K562 (cell line): Measurements from ENCODE around the gene LIMS2. TPM values are rescaled to one million over a fixed set of nuclear protein-coding genes. Genes with fewer than 3 reads are reported as not detected.

Experiments
- ATAC-seq: fragments of 200-7000 bp; cut with Tn5 transposase; 3 replicates; pipeline ENCODE4 v1.9.1; 2020; ENCODE audit warnings: moderate library complexity
- BruUV-seq: library from RNA; stranded (reverse); fragments of 400-500 nt; replicated peaks from 2 replicates; lab custom pipeline; 2021; lab: Mats Ljungman, UMichigan
- CTCF ChIA-PET: fragments of 300-600 bp; formaldehyde crosslinking; extraction: SDS; loops from one replicate; lab custom pipeline; 2021; ENCODE audit warnings: low intra/inter-chr PET ratio; lab: Yijun Ruan, JAX
- POLR2A ChIA-PET: fragments of 300-600, 350-650 bp; sonication (Branson Sonifier 250); formaldehyde crosslinking; extraction: SDS; loops from one replicate; lab custom pipeline; 2021; ENCODE audit warnings: antibody characterized with exemption, inconsistent platforms; lab: Yijun Ruan, JAX
- DNase-seq, 4 experiments: peaks; one replicate each; pipeline versions ENCODE4 v3.0.0 to v3.0.0-alpha.2; 2011 to 2018; ENCODE audit warnings: low spot score in 3 of 4, mixed read lengths in 3 of 4; ENCODE audit errors: extremely low read depth in 1 of 4
- FAIRE-seq: peaks from 2 replicates; lab custom pipeline; 2011; peaks lifted over from hg19 to GRCh38; lab: Jason Lieb, UNC
- H2AFZ ChIP-seq: 2 replicates; pipeline ENCODE4 v1.6.0; 2011; ENCODE audit warnings: low read depth, low read length, control low read depth, inconsistent platforms
- H3K27ac ChIP-seq: fragments of 200-600 bp; 3 replicates; pipeline ENCODE4 v1.8.0; 2011; ENCODE audit warnings: low read depth, mild to moderate bottlenecking, control low read depth, inconsistent platforms, low read length, moderate library complexity, mixed read lengths; ENCODE audit errors: extremely low read depth
- H3K27me3 ChIP-seq, 2 experiments: fragments of 300-600 bp in 1 of 2; 2 replicates in 1 of 2; 3 replicates in 1 of 2; pipeline versions ENCODE4 v1.6.0 to v1.8.0; 2011; ENCODE audit warnings: inconsistent platforms in 2 of 2, low read length in 2 of 2, mild to moderate bottlenecking in 1 of 2, mixed read lengths in 1 of 2, moderate library complexity in 1 of 2; ENCODE audit not compliant: control insufficient read depth in 2 of 2, insufficient read depth in 2 of 2
- H3K36me3 ChIP-seq: fragments of 300-600 bp; 3 replicates; pipeline ENCODE4 v1.8.0; 2011; ENCODE audit warnings: mild to moderate bottlenecking, low read length, inconsistent platforms; ENCODE audit not compliant: control insufficient read depth, insufficient read depth
- H3K4me1 ChIP-seq, 2 experiments: fragments of 200-600 bp in 1 of 2; replicated peaks in 1 of 2; 2 replicates in 1 of 2; 3 replicates in 1 of 2; pipeline versions ENCODE4 v1.5.1 to v1.8.0; 2011; ENCODE audit warnings: inconsistent platforms in 2 of 2, low read length in 2 of 2, mild to moderate bottlenecking in 1 of 2, mixed read lengths in 1 of 2, moderate library complexity in 1 of 2; ENCODE audit not compliant: control insufficient read depth in 2 of 2, insufficient read depth in 2 of 2
- H3K4me2 ChIP-seq: 2 replicates; pipeline ENCODE4 v1.6.1; 2011; ENCODE audit warnings: low read length, control low read depth, inconsistent platforms, mixed read lengths; ENCODE audit not compliant: insufficient read depth
- H3K4me3 ChIP-seq: fragments of 200-600 bp; sonication (generic), shearing (Covaris generic); 2 replicates; pipeline ENCODE4 v1.5.1; 2016; ENCODE audit warnings: control low read depth, inconsistent platforms
- H3K79me2 ChIP-seq: fragments of 200-600 bp; 3 replicates; pipeline ENCODE4 v1.8.0; 2011; ENCODE audit warnings: low read length, inconsistent platforms; ENCODE audit not compliant: control insufficient read depth, insufficient read depth
- H3K9ac ChIP-seq, 2 experiments: 2 replicates each; pipeline versions ENCODE4 v1.6.0 to v1.6.1; 2011; ENCODE audit warnings: low read depth in 2 of 2, low read length in 2 of 2, control low read depth in 1 of 2, inconsistent platforms in 1 of 2, mild to moderate bottlenecking in 1 of 2, mixed read lengths in 1 of 2; ENCODE audit not compliant: insufficient read depth in 1 of 2
- H3K9me1 ChIP-seq: one replicate; pipeline ENCODE4 v1.6.0; 2011; ENCODE audit warnings: inconsistent platforms, mild to moderate bottlenecking, low read length, moderate library complexity; ENCODE audit not compliant: control insufficient read depth, insufficient read depth
- H3K9me3 ChIP-seq: replicated peaks from 2 replicates; pipeline ENCODE4 v1.5.1; 2011; ENCODE audit warnings: low read depth, low read length, inconsistent platforms; ENCODE audit not compliant: control insufficient read depth, insufficient read depth
- H4K20me1 ChIP-seq: replicated peaks from 2 replicates; pipeline ENCODE4 v1.6.1; 2011; ENCODE audit warnings: low read length, inconsistent platforms, mixed read lengths; ENCODE audit not compliant: control insufficient read depth, insufficient read depth
- TARDBP ChIP-seq: fragments of 450-650 bp; IDR thresholded peaks from 2 replicates; pipeline ENCODE4 v1.6.1; 2016
- ZNF253 ChIP-seq: fragments of 250-450 bp; sonication (Bioruptor Pico); conservative IDR thresholded peaks from 2 replicates; pipeline ENCODE4 v1.6.1; 2021; ENCODE audit warnings: mild to moderate bottlenecking
- WGBS: fragments of 100-300 bp; shearing (Covaris generic); methylation state at CpG from one replicate; pipeline ENCODE4 v1.1.6; 2016; ENCODE audit warnings: low coverage, mixed read lengths; ENCODE audit not compliant: insufficient coverage; ENCODE audit errors: missing lambda C conversion rate; 5-methylcytosine and 5-hydroxymethylcytosine counted together
- in situ Hi-C: fragments of 300-500 bp; cut with MboI; formaldehyde crosslinking; loops from 4 replicates; pipeline ENCODE4 v1.15.0; 2018; ENCODE audit warnings: inconsistent platforms, mixed read lengths
- intact Hi-C: fragments of 100-400 bp; cut with micrococcal nuclease; formaldehyde crosslinking; loops from 2 replicates; pipeline ENCODE4 v1.14.2; 2022
- polyA plus RNA-seq, 8 experiments: library from polyadenylated mRNA; depleted of rRNA in 4 of 8; stranded (reverse) in 5 of 8; unstranded in 3 of 8; fragments of >200 nt; fragmentation: Nextera tagmentation in 2 of 8; fragmentation: Illumina TruSeq in 1 of 8; extraction: Ambion mirVana in 2 of 8; extraction: Trizol in 1 of 8; gene quantifications; 2 replicates each; pipeline versions ENCODE4 v1.2.1 to v1.2.3, GENCODE V29; 2011 to 2014; ENCODE audit warnings: inconsistent platforms in 1 of 8, missing spikeins in 1 of 8
- total RNA-seq, 7 experiments: library from RNA; depleted of rRNA in 6 of 7; stranded (reverse); fragments of >200 nt in 6 of 7; fragmentation: Illumina TruSeq in 2 of 7; extraction: Trizol in 2 of 7; gene quantifications; 2 replicates each; pipeline versions ENCODE4 v1.2.1 to v1.2.3, GENCODE V29; 2011 to 2021; ENCODE audit warnings: low replicate concordance in 1 of 7
- TF ChIP-seq, protein P1 (sequence below): sonication (generic); formaldehyde crosslinking; IDR thresholded peaks from 2 replicates; pipeline ENCODE4 v1.8.0; 2023; ENCODE audit warnings: mild to moderate bottlenecking, missing genetic modification reagents

The LIMS2 gene
- total and polyA plus RNA-seq, 9 of the 15 experiments (the other 6 are each of a cell fraction or from before 2014, with no cell fraction given) = 0.04 to 0.22 TPM; not detected in 7

GRCh38 chr2:127680706-127681287, 5.5 kb upstream of the LIMS2 start:
- BruUV-seq = no TSS peak
- TF ChIP-seq TARDBP (no peak), ZNF253 (CRISPR knock-in tag) (no peak)
- TF ChIP-seq, protein P1, sequence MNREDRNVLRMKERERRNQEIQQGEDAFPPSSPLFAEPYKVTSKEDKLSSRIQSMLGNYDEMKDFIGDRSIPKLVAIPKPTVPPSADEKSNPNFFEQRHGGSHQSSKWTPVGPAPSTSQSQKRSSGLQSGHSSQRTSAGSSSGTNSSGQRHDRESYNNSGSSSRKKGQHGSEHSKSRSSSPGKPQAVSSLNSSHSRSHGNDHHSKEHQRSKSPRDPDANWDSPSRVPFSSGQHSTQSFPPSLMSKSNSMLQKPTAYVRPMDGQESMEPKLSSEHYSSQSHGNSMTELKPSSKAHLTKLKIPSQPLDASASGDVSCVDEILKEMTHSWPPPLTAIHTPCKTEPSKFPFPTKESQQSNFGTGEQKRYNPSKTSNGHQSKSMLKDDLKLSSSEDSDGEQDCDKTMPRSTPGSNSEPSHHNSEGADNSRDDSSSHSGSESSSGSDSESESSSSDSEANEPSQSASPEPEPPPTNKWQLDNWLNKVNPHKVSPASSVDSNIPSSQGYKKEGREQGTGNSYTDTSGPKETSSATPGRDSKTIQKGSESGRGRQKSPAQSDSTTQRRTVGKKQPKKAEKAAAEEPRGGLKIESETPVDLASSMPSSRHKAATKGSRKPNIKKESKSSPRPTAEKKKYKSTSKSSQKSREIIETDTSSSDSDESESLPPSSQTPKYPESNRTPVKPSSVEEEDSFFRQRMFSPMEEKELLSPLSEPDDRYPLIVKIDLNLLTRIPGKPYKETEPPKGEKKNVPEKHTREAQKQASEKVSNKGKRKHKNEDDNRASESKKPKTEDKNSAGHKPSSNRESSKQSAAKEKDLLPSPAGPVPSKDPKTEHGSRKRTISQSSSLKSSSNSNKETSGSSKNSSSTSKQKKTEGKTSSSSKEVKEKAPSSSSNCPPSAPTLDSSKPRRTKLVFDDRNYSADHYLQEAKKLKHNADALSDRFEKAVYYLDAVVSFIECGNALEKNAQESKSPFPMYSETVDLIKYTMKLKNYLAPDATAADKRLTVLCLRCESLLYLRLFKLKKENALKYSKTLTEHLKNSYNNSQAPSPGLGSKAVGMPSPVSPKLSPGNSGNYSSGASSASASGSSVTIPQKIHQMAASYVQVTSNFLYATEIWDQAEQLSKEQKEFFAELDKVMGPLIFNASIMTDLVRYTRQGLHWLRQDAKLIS (CRISPR knock-in tag) = no peak
- Histone ChIP-seq H2AFZ (no peak overlapping the region), H3K4me3 (no peak overlapping the region), H3K9ac (no peak overlapping the region), H3K79me2 (no peaks in the 10 kb centered on the region), H3K36me3 (no peaks in the 10 kb centered on the region), H3K27ac (no peak overlapping the region), H3K9me3 (no peaks in the 10 kb centered on the region), H3K27me3 (peaks cover 42 to 71% of the 10 kb centered on the region in 2 experiments), H3K4me2 (no peak overlapping the region), H3K9me1 (no peaks in the 10 kb centered on the region), H4K20me1 (peaks cover 6% of the 10 kb centered on the region; the same call in 1 of the 2 replicates), H3K4me1 (peaks cover 0 to 11% of the 10 kb centered on the region in 2 experiments; a peak in 3 of 5 replicates)
- FAIRE-seq = no peak
- 13% methylated on average over 19 of the region's 19 CpGs for WGBS
- intact Hi-C loops = no loop called here
- ChIA-PET CTCF (no interaction called here), POLR2A (interaction anchor here (0.7 kb wide), 1 partner anchor 515 kb away, joined by 3 read pairs; no protein-coding TSS in a partner anchor)
- ATAC-seq = no peak
- in situ Hi-C loops = no loop called here
- no peak for DNase-seq
